ENCODE data around the gene MTMR3.
"Not testable (repeated sequence)": the region's sequence is repeated elsewhere in the genome, so short reads cannot be mapped to it uniquely, and the experiment has no call there.

The MTMR3 gene

GRCh38 chr22:29956680-29957079, 73.7 kb downstream of the MTMR3 start:
- no peak for DNase-seq (ENCODE audit: low read depth in 2 of 3, low spot score in 2 of 3)

- no peak for DNase-seq (ENCODE audit: low read depth in 2 of 3, low spot score in 2 of 3)
Measured at GRCh38 chr22:29958170-29958569, 75.2 kb downstream of the MTMR3 start.

- no peak for DNase-seq (ENCODE audit: low read depth in 2 of 3, low spot score in 2 of 3)
Measured at GRCh38 chr22:29964776-29965175, 81.8 kb downstream of the MTMR3 start.

- DNase-seq (ENCODE audit: low read depth in 2 of 3, low spot score in 2 of 3), result no peak
Measured at GRCh38 chr22:29967461-29967860, 84.5 kb downstream of the MTMR3 start.

- DNase-seq (ENCODE audit: low read depth in 2 of 3, low spot score in 2 of 3), result no peak
Measured at GRCh38 chr22:29971607-29972006, 88.6 kb downstream of the MTMR3 start.

GRCh38 chr22:29972121-29972520, 89.1 kb downstream of the MTMR3 start:
- DNase-seq (ENCODE audit: low read depth in 2 of 3, low spot score in 2 of 3), result no peak

- no peak for DNase-seq (ENCODE audit: low read depth in 2 of 3, low spot score in 2 of 3)
Measured at GRCh38 chr22:29973269-29973668, 90.3 kb downstream of the MTMR3 start.

- not testable (repeated sequence) for DNase-seq (ENCODE audit: low read depth in 2 of 3, low spot score in 2 of 3)
Measured at GRCh38 chr22:29973680-29974079, 90.7 kb downstream of the MTMR3 start.

GRCh38 chr22:29975494-29975893, 92.5 kb downstream of the MTMR3 start:
- no peak for DNase-seq (ENCODE audit: low read depth in 2 of 3, low spot score in 2 of 3)

- no peak for DNase-seq (ENCODE audit: low read depth in 2 of 3, low spot score in 2 of 3)
Measured at GRCh38 chr22:29977107-29977506, 94.1 kb downstream of the MTMR3 start.

- no peak for DNase-seq (ENCODE audit: low read depth in 2 of 3, low spot score in 2 of 3)
Measured at GRCh38 chr22:29979777-29980321, 96.9 kb downstream of the MTMR3 start.

- DNase-seq (ENCODE audit: low read depth in 2 of 3, low spot score in 2 of 3), result no peak
Measured at GRCh38 chr22:29983296-29983917, 100.4 kb downstream of the MTMR3 start.

GRCh38 chr22:29985912-29986311, 102.9 kb downstream of the MTMR3 start:
- no peak for DNase-seq (ENCODE audit: low read depth in 2 of 3, low spot score in 2 of 3)

- no peak for DNase-seq (ENCODE audit: low read depth in 2 of 3, low spot score in 2 of 3)
Measured at GRCh38 chr22:29987137-29987536, 104.2 kb downstream of the MTMR3 start.

- no peak for DNase-seq (ENCODE audit: low read depth in 2 of 3, low spot score in 2 of 3)
Measured at GRCh38 chr22:29988719-29989118, 105.7 kb downstream of the MTMR3 start.

GRCh38 chr22:29989446-29989845, 106.5 kb downstream of the MTMR3 start:
- no peak for DNase-seq (ENCODE audit: low read depth in 2 of 3, low spot score in 2 of 3)

- DNase-seq (ENCODE audit: low read depth in 2 of 3, low spot score in 2 of 3), result no peak
Measured at GRCh38 chr22:29992341-29993275, 109.6 kb downstream of the MTMR3 start.

- no peak for DNase-seq (ENCODE audit: low read depth in 2 of 3, low spot score in 2 of 3)
Measured at GRCh38 chr22:29994027-29994715, 111.2 kb downstream of the MTMR3 start.

GRCh38 chr22:29994943-29995342, 112.0 kb downstream of the MTMR3 start:
- DNase-seq (ENCODE audit: low read depth in 2 of 3, low spot score in 2 of 3), result no peak

GRCh38 chr22:29997107-29997506, 114.1 kb downstream of the MTMR3 start:
- DNase-seq (ENCODE audit: low read depth in 2 of 3, low spot score in 2 of 3), result no peak

- DNase-seq (ENCODE audit: low read depth in 2 of 3, low spot score in 2 of 3), result no peak
Measured at GRCh38 chr22:29997516-29997915, 114.5 kb downstream of the MTMR3 start.

All from activated CD8-positive, alpha-beta memory T cell treated with anti-CD3 and anti-CD28 coated beads for 48 hours (primary cell).